GM21367 (cell line): ENCODE measurements around the gene SPDYC.

ENCODE experiments used
- ATAC-seq: cut with Tn5 transposase; IDR thresholded peaks from one replicate; pipeline ENCODE4 v1.9.1; 2021; ENCODE audit not compliant: unreplicated experiment

The SPDYC gene

GRCh38 chr11:65170058-65170534 lies at the start of gene SPDYC:
SPDYC (plus strand) TSS chr11:65170233; CDS start chr11:65171358, 1,125 bp downstream.
- no peak for ATAC-seq

GRCh38 chr11:65120831-65121230 lies 49.2 kb upstream of the SPDYC start:
- no peak for ATAC-seq

- no peak for ATAC-seq
Observed at GRCh38 chr11:65121447-65121864, 48.6 kb upstream of the SPDYC start.

GRCh38 chr11:65121865-65122696 lies 48.0 kb upstream of the SPDYC start, which contains the start of the genes FAU and MRPL49:
FAU (minus strand) TSS chr11:65122134; CDS start chr11:65121813, 321 bp downstream.
MRPL49 (plus strand) TSS chr11:65122321; CDS start chr11:65122347, 26 bp downstream.
- ATAC-seq: peak; percentile 48

- ATAC-seq: no peak
Observed at GRCh38 chr11:65124480-65125196, 45.4 kb upstream of the SPDYC start.

- no peak for ATAC-seq
Observed at GRCh38 chr11:65125197-65126056, 44.6 kb upstream of the SPDYC start.

GRCh38 chr11:65126624-65127274 lies 43.3 kb upstream of the SPDYC start:
- no peak for ATAC-seq

- ATAC-seq: no peak
Observed at GRCh38 chr11:65127473-65128181, 42.4 kb upstream of the SPDYC start.

- ATAC-seq: no peak
Observed at GRCh38 chr11:65128182-65129145, 41.6 kb upstream of the SPDYC start.

GRCh38 chr11:65129649-65130441 lies 40.2 kb upstream of the SPDYC start:
- no peak for ATAC-seq

- no peak for ATAC-seq
Observed at GRCh38 chr11:65130631-65131416, 39.2 kb upstream of the SPDYC start.

- ATAC-seq: no peak
Observed at GRCh38 chr11:65131417-65131776, 38.6 kb upstream of the SPDYC start.

- no peak for ATAC-seq
Observed at GRCh38 chr11:65131895-65132237, 38.2 kb upstream of the SPDYC start.

GRCh38 chr11:65132238-65132987 lies 37.6 kb upstream of the SPDYC start:
- no peak for ATAC-seq

- ATAC-seq: no peak
Observed at GRCh38 chr11:65132988-65133700, 36.9 kb upstream of the SPDYC start.

GRCh38 chr11:65133724-65134123 lies 36.3 kb upstream of the SPDYC start:
- ATAC-seq: no peak
